ENCODE results near the gene BRIP1.

The BRIP1 gene

DNA sequence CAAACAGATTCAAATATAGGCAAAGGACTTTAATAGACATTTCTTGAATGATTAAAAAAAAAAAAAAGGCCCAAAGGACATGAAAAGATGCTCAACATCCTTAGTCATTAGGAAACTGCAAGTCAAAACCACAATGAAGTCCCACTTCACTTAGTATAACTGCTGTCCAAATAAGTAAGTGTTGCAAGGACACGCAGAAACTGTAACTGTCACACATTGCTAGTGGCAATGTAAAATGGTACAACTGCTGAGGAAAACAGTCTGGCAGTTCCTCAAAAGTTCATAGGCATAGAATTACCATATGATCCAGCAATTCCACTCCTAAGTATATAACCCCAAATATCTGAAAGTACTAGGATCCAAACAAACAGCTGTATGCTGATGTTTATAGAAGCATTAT, 112.7 kb downstream of the BRIP1 start:
- TF ChIP-seq, protein P1, sequence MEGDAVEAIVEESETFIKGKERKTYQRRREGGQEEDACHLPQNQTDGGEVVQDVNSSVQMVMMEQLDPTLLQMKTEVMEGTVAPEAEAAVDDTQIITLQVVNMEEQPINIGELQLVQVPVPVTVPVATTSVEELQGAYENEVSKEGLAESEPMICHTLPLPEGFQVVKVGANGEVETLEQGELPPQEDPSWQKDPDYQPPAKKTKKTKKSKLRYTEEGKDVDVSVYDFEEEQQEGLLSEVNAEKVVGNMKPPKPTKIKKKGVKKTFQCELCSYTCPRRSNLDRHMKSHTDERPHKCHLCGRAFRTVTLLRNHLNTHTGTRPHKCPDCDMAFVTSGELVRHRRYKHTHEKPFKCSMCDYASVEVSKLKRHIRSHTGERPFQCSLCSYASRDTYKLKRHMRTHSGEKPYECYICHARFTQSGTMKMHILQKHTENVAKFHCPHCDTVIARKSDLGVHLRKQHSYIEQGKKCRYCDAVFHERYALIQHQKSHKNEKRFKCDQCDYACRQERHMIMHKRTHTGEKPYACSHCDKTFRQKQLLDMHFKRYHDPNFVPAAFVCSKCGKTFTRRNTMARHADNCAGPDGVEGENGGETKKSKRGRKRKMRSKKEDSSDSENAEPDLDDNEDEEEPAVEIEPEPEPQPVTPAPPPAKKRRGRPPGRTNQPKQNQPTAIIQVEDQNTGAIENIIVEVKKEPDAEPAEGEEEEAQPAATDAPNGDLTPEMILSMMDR (IDR thresholded peaks at IDR 0.05; ENCODE audit: low read depth, low read length): no peak
- H3K4me3 ChIP-seq (ENCODE audit: low read depth, low read length): no peak overlapping the region

DNA sequence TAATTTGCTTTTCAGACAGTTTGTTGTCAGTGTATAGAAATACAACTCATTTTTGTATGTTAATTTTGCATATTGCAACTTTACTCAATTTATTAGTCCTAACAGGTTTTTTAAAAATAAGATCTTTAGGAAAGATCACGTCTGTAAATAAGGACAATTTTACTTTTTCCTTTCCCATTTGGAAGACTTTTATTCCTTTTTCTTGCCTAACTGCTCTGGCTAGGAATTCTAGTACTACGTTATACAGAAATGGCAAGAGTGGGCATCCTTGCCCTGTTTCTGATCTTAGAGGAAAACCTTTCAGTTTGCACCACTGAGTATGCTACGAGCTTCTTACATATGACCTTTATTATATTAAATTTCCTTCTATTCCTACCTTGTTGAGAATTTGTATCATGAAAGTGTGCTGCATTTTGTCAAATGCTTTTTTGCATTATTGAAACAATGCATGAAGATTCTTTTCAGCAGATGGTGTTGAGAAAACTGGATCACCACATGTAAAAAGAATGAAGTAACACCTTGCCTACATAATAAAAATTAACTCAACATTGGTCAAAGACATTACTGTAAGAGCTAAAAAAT, 113.4 kb downstream of the BRIP1 start:
- H3K4me3 ChIP-seq (ENCODE audit: low read depth, low read length): no peak overlapping the region
- TF ChIP-seq, protein P1 (IDR thresholded peaks at IDR 0.05; ENCODE audit: low read depth, low read length): no peak

DNA sequence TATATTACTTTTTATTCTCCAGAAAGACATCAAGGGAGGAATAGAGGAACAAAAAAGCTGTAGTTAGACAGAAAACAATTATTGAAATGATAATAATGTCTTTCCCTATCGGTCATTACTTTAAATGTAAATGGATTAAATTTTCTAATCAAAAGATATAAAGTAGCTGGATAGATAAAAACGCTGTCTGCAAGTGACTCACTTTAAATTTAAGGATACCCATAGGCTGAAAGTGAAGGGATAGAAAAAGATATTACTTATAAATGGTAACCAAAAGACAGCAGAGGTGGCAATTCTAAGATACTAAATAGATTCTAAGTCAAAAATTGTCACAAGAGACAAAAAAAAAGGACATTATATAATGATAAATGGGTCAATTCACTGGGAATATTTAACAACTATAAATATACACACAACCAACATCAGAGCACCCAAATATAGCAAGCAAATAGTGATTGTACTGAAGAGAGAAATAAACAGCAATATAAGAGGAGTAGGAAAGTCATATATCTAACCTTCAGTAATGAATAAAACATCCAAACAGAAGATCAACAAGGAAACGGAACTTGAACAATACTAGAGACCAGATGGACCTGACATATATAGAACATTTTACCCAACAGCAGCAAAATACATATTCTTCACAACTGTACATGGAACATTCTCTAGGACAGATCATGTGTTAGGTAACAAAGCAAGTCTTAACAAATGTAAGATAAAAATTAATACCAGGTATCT, 116.9 kb downstream of the BRIP1 start:
- no peak overlapping the region for H3K4me3 ChIP-seq (ENCODE audit: low read depth, low read length)
- TF ChIP-seq, protein P1 (IDR thresholded peaks at IDR 0.05; ENCODE audit: low read depth, low read length): no peak

DNA sequence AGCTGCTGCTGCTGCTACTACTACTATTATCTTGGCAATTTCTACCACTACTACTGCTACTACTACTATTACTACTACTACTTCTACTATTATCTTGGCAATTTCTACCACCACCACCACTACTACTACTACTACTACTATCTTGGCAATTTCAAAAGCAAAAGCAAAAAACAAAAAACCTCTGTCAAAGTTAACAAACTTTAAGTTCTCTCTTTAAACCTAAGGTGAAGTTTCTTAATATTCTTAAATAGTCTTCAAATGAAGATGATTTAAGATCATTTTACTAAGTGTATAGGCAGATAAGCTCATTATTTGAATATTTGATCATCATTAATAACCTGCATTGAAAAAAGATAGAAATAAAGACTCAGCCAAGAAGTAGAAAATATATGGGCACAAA, 118.5 kb downstream of the BRIP1 start:
- TF ChIP-seq, protein P1 (IDR thresholded peaks at IDR 0.05; ENCODE audit: low read depth, low read length): no peak
- H3K4me3 ChIP-seq (ENCODE audit: low read depth, low read length): no peak overlapping the region

DNA sequence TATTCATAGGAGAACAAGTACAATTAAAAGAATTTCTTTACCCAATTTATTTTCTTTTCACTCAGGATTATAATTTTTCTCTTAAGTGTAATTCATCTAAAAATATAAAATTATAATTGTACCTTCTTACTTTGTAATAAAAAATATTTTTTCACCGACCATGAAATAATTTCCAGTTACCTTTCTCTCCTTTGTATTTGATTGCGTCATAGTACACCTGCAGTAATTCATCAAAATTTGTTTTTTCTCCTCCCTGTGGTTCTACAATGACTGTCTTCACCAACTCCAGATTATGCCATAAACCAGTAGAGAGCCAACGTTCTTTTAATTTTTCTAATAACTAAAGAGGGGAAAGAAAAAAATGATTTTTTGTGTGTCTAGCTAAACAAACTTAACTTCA, 119.1 kb downstream of the BRIP1 start:
- TF ChIP-seq, protein P1 (IDR thresholded peaks at IDR 0.05; ENCODE audit: low read depth, low read length): no peak

DNA sequence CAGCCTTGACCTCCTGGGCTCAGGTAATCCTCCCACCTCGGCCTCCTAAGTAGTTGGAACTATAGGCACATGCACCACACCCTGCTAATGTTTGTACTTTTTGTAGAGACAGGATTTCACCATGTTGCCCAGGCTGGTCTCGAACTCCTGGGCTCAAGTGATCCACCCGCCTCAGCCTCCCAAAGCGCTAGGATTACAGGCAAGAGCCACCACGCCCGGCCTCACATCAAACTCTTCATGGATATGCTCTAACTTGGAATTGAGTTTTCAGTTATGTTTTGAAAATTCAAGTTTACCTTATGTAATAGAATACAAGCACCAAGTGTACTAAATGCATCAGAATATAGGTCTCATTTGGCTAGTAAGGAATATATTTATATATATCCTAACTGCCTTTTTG, 119.6 kb downstream of the BRIP1 start:
- no peak overlapping the region for H3K4me3 ChIP-seq (ENCODE audit: low read depth, low read length)
- TF ChIP-seq, protein P1 (IDR thresholded peaks at IDR 0.05; ENCODE audit: low read depth, low read length): no peak

More for the DNA sequence above, 119.1 kb downstream of the BRIP1 start:
- no peak overlapping the region for H3K4me3 ChIP-seq (ENCODE audit: low read depth, low read length)

DNA sequence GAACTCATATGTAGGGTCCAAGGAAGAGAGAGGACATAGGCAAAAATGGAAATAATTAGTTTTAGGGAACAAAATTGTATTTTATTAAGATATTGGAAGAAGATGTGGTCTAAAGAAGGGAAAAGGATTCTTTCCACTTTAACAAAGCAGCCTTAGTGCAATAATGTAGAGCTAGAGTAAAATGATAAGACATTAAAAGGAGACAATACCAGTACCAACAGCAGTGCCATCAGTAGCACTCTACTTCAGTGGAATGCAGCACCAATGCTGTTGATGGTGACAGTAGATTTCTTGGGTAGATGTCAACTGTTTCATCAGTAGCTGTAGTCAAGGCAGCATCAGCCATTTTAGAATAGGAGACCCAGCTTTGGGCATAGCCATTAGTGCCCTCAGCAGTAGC, 124.3 kb downstream of the BRIP1 start:
- no peak overlapping the region for H3K4me3 ChIP-seq (ENCODE audit: low read depth, low read length)
- TF ChIP-seq, protein P1 (IDR thresholded peaks at IDR 0.05; ENCODE audit: low read depth, low read length): no peak

Data from WI38 (cell line).